NK-92 treated with Interleukin-12 subunit alpha and Interleukin-12 subunit beta, amount 100 ng/mL, for 24 hours (cell line): ENCODE results near the gene SIGLEC9.

Experiments
- DNase-seq: peaks from one replicate; lab custom pipeline; 2025; lab: John Stamatoyannopoulos, UW

SIGLEC9 gene

DNA sequence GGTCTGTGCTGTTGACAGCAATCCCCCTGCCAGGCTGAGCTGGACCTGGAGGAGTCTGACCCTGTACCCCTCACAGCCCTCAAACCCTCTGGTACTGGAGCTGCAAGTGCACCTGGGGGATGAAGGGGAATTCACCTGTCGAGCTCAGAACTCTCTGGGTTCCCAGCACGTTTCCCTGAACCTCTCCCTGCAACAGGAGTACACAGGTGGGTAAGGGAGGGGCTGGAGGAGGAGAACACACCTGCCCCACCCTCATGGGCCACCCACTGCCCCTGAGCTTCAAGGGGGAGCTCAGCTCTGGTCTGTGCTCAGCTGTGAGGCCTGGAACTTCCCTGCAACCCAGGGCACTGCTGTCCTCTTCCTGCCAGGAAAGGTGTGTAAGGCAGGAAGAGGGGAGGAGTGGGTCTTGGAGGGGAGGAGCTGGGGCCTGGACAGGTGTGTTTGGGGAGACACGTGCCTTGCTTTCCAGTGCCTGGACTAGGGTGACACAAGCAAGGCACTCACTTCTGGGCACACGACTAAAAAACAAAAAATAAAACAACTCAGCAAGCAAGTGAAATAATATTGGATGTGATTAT is 21.3 kb downstream of the SIGLEC9 start:
- no peak for DNase-seq

DNA sequence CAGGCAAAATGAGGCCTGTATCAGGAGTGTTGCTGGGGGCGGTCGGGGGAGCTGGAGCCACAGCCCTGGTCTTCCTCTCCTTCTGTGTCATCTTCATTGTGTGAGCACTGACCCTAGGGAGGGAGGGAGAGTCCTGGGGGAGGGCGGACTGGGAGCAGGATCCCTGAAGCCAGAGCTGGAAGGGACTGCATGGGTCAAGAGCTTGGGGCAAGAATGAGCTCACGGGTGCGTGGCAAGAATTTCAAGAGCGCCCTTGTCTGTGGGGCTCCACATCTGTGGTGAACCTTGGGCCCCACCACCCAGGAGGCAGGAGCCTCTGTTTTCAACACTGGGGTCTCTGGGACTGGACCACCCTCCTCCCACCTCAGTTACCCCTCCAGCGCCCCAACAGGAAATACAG is 22.0 kb downstream of the SIGLEC9 start:
- no peak for DNase-seq

DNA sequence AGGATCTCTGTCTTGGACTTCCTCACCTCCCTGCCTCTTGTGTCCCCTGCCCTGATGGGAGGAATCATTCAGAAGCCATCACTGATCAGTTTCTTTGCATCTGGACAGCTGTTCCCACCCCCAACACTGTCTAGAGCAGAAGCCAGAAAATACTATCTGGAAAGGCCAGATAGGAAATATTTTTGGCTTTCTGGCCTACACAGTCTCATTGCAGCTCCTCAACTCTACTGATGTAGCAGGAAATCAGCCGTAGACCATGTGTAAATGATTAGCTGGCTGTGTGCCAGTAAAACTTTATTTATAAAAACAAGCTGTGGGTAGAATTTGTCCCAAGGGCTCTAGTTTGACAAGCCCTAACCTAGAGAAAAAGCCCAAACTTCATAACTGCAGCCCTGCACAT is 23.0 kb downstream of the SIGLEC9 start:
- no peak for DNase-seq

DNA sequence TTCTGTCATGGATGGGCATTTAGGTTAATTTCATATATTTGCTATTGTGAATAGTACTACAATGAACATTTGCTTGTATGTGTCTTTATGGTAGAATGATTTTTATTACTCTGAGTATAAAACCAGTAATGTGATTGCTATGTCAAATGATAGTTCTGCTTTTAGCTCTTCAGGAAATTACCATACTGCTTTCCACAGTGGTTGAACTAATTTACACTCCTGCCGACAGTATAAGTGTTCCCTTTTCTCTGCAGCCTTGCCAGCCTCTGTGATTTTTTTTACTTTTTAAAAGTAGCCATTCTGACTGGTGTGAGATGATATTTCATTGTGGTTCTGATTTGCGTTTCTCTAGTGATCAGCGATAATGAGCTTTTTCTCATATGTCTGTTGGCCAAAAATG is 23.9 kb downstream of the SIGLEC9 start:
- DNase-seq: no peak

DNA sequence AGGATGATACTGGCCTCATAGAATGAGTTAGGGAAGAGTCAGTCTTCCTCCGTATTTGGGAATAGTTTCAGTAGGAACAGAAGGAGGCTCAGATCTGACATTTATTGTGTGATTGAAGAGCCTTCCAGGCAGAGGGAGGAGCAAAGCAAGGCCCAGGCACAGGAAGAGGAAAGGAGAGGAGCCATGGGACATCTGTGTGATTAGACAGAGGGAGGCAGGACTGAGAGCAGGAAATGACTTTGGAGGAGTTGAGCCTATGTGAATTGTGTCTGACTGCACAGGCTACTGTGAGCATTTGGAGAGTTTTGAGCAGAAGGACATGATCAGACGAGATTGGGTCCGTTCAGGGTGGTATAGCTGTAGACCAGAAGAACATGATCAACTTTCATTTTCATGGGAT is 25.9 kb downstream of the SIGLEC9 start:
- no peak for DNase-seq

DNA sequence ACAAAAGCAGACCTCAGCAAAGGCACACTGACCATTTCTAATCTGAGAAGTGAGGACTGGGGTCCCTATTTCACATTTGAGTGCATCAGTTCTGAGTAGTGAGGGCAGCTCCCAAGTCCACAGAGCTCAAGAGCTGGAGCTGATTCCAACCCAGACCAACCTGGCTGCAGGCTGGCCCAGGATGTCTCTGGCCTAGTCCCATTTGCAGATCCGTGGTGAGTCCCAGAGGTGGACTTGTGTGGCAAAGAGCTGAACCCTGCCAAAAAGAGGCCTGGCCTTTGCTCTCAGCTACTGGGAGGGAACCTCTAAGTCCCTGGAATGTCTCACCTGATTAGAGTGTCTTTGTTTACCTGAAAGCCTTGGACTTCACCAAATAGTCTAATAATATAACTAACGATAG is 32.0 kb downstream of the SIGLEC9 start:
- DNase-seq: no peak

DNA sequence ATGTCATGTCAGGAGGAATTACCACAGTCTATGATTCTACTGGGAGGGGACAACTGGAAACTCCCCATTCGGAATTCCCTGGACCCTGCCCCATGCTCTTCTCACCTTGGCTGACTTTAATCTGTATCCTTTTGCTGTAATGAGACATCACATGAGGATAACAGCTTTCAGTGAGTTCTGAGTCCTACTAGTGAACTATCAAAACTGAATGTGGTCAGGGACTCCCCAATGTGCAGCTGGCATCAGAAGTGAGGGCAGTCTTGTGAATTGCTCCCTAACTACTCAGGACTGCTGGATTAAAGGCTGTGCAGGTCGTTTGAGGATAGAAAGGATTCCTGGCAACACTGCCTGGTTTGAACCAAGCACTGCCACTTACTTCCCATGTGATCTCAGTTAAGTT is 32.6 kb downstream of the SIGLEC9 start:
- DNase-seq: no peak

DNA sequence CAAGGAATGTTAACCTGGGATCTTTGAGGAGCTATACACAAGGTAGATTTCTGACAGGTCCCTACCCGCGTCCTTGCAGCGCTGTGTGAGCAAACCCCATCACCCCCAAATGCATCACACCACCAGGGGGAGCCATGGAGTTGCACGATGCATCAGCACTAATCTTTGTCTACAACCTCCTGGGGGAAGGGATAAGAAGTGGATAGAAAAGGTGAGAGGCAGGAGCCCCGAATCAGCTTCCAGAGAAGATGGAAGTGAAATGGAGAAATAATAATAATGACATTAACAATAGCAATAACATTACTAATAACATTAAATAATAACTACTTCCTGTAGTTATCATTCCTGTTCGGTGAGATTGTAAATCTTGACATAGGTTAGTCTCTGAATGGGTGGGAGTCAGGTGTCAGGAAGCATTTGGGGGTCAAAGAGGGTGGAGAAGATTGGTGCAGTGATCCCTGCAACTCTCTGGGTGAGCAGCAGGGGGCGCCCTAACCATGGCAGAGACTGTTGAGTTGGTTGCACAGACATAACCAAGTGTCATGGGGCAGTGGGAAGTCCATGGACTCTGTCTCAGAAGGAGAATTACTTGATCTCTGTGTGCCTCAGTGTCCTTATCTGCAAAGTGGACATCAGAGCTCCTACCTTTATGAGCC is 33.9 kb downstream of the SIGLEC9 start:
- peak; percentile 46 for DNase-seq

DNA sequence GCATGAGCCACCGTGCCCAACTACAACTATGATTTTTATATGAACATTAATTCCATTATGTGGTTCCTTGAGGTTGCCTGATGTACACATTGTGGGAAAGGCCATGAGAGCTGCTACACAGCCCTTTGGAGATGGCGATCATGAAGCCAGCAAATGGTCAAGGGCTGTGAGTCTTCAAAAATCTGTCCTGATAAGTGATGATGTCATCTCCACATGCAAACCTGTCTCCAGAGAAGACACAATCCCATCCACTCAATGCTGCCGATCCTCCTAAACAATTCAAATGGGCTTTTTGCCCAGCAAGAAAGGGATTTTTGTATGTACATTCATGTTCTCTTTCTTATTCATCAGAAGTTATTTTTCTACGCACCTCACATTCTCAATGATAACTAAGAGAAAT is 35.0 kb downstream of the SIGLEC9 start:
- DNase-seq: no peak

DNA sequence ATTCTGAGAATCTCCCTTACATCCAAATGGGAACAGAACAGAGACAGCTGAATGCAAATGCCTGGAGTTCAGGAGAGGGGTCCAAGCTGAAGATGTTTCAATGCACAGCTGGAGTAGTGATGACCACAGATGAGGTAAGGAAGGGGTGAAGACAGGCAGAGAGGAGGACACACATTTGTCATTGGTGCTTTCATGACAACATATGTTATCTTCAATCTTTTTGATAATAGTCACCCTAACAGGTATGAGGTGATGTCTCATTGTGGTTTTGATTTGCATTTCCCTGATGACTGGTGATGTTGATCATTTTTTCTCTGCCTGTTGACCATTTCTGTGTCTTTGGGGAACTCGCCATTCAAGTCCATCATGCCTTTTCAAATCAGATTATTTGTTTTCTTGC is 36.6 kb downstream of the SIGLEC9 start:
- no peak for DNase-seq

DNA sequence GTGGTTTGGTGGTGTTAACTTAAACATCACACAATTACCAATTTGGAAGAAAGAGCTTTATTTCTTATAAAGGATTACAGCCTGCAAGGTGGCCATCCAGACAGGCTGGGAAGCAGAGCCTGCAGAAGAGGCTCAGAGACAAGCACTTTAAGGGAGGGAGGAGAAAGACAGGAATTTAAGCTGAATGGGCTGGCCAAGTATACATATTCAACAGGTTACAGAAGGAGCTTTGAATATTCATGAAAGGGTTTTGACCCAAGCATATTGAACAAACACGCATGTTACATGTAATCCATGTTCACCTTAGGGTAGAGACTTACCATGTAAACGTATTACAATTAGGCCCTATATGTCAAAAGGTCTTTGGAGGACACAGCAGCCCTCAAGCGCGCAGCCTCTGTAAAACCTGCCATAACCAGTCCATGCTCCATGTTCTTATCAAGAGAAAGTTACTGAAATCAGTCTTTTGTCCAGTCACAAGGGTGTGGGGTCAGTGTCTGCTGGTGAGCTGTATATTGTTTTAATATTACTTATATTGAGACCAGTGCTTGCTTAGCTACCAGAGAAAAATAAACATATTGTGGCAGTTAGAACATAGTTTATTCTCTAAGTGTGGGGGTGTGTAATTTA is 37.3 kb downstream of the SIGLEC9 start:
- no peak for DNase-seq

DNA sequence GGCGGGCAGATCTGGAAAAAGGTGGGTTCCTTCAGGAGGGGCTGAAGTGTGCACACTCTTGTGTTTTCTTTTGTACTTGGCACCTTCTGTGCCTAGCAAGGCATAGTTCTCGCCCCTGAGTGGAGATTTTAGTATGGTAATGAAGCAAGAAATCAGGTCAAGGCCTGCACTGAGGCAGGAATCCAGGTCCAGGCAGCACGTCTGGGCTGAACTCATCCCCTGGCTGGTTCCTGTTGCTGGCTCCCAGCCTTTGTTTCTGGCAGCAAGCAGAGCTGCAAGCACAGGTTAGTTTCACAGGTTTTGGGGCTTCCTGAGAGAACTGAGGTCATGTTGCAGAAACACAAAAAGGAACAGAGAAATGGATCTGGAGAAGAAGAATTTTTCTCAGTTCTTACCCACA is 38.6 kb downstream of the SIGLEC9 start:
- DNase-seq: no peak

DNA sequence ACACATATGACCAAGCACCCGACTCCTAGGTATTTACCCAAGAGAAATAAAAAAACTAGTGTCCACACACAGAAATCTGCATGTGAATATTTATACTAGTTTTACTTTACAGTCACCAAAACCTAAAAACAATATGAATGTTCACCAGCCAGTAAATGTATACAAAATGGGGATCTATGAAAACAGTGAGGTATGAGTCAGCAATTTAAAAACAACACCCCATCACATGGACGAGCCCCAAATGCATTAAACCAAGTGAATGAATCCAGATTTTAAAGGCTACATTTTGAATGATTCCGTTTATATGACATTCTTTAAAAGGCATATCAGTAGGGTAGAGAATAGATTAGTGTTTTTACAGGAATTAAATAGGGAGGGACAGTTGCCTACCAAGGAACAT is 39.5 kb downstream of the SIGLEC9 start:
- DNase-seq: no peak

DNA sequence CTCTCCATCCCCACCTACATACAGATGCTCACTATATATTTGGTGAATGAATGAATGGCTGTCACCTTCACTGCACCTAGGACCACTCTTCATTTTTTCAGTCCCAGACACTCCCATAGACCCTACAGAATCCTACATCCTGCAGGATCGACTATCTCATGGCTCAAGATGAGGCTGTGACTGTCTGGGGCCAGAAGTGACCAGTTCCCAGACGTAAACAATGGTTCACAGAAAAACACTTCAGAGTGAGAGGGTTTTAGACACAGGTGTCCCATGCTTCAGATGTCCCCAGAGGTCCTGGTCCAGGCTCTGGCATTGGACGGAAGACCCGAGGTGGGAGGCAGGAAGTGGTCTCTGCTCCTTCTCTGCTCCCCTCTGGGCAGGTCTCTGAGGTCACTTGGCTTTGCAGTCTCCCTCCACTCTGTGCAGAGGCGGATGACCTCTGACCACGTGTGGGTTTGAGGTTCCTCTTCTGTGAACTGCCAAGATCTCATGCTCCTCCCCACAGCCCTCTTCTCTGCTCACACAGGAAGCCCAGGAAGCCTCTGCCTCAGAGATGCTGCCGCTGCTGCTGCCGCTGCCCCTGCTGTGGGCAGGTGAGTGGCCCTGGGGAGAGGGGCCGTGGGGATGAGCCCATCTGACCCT is 42.3 kb downstream of the SIGLEC9 start:
- DNase-seq: peak; percentile 81

DNA sequence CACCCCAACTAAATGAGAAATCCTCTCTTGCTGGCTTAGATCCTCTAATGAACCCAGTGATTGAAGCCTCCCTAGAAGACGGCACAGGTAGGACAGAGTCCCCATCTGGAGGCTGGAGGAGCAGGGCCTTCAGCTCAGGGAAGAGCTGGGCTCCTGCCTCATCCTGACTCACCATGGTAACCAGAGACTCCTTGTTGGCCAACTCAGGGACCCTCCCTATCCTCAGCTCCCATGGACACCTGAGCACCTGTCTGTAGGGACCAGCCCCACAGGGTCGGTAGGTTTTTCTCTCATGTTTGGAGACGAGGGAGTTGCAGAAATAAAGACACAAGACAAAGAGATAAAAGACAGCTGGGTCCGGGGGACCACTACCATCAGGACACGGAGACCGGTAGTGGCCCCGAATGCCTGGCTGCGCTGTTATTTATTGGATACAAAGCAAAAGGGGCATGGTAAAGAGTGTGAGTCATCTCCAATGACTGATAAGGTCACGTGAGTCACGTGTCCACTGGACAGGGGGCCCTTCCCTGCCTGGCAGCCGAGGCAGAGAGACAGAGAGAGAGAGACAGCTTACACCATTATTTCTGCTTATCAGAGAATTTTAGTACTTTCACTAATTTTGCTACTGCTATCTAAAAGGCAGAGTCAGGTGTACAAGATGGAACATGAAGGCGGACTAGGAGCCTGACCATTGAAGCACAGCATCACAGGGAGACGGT is 44.0 kb downstream of the SIGLEC9 start:
- DNase-seq: no peak

DNA sequence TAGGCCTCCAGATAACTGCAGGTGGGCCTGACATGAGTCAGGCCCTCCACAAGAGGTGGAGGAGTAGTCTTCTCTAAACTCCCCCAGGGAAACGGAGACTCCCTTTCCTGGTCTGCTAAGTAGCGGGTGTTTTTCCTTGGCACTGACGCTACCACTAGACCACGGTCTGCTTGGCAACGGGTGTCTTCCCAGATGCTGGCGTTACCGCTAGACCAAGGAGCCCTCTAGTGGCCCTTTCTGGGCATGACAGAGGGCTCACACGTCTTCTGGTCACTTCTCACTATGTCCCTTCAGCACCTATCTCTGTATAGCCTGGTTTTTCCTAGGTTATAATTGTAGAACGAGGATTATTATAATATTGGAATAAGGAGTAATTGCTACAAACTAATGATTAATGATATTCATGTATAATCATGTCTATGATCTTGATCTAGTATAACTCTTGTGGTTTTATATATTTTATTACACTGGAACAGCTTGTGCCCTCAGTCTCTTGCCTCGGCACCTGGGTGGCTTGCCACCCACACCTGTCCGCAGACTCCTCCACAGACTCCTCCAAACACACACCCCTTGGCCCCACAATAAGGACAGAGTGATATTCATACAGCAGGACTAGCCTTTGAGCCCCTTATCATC is 44.7 kb downstream of the SIGLEC9 start:
- peak; percentile 42 for DNase-seq

DNA sequence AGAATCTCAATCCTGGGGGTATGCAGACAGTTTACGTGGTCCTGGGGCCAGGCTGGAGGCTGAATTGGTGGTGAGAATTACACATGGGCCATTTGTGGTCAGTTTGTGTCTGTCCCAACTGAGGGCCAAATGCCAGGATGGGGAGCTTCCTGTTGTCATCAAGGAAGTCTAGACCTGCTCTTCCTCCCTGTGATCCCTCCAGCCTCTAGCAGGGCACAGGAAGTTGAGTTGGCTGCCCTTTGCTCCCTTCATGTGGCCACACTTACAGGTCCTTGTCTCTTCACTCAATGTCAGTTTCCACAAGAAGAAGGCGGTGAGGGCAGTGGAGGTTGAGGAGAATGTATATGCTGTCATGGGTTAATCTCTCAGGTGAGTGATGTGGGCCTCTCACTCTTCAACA is 47.5 kb downstream of the SIGLEC9 start:
- DNase-seq: no peak

DNA sequence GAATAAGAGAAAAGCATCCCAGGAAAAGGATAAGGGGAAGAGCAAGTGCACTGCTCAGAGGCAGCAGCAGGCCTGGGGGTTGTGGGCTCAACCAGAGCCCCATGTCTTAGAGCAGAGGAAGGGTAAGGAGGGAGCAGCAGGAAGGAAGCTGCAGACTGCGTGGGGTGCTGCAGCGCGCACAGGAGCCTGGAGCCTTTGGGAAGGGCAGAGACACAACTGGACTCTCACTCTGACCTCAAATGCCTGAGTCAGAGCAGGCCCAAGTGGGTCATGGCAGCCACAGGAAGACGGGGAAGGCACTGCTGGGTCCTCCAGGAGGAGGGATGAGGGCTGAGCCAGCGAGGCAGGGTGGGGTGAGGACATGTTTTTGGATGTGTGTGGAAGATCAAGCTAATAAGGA is 49.0 kb downstream of the SIGLEC9 start:
- no peak for DNase-seq

DNA sequence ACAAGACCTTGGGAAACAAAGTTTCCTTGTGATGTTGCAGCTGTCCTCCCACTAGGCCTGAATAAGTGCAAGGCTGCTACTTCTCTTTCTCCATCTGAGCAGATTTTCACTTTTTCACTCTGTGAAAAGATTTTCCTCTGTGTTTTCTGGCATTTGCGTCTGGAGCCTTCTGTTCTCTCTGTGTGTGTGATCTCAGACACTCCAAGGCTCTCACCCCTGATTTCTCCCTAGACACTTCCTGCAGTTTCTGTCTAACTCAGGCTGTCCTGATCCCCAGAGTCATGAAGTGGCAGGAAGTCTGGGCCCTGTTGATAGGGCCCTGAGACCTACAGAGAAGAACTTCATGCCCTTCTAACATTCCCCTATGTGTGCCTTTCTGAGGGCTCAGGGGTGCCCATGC is 54.5 kb downstream of the SIGLEC9 start:
- DNase-seq: no peak
